ENCODE measurements around the gene CSRP2. TPM values are rescaled to one million over a fixed set of nuclear protein-coding genes. Genes with fewer than 3 reads are reported as not detected.

CSRP2 gene
- total and polyA plus RNA-seq, 2 of the 13 experiments (the other 11 are each of a cell fraction or from before 2014, with no cell fraction given): 7.2 to 8.0 TPM

DNA sequence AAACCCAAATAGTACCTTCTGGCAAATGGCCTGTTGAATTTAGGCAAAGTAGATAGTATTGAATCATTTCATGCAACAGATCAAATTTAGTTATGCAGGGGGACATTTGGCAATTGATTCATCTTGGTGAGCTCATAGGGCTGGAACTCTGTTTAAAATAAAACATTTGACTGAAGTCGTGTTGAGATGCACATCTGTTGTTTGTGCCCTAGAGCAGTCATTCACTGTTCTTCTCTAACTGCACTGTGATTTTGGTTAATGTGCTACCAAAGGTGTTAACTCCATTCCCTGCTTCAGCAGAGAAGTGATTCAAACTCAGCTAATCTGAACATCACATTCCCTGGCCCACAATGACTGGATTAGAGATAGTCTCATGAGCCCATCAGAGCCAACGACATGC is 44.0 kb upstream of the CSRP2 start:
- FAIRE-seq (no peak), ATAC-seq (no peak), DNase-seq (ENCODE audit: low spot score) (no peak)
- in situ Hi-C loops (cut with HindIII; ENCODE audit: extremely low pct_ligation_motif_present, low pct_unique_long_range_greater_than_20kb) (no loop called here), intact Hi-C loops (cut with micrococcal nuclease; ENCODE audit: unreplicated experiment) (no loop called here)
- 0% methylated on average over 2 of the region's 2 CpGs for WGBS (ENCODE audit: low lambda C conversion rate)
- ChIA-PET POLR2A (no interaction called here), CTCF (ENCODE audit: low intra/inter-chr PET ratio, low total read pairs) (no interaction called here)
- H3K36me3 ChIP-seq (replicated peaks in 1 of 2; ENCODE audit: control insufficient read depth in 1 of 2, insufficient read depth in 2 of 2, low read length in 2 of 2): no peaks in the 10 kb centered on the region
- no peak overlapping the region for H3K4me2 ChIP-seq (ENCODE audit: low read depth, low read length)
- no peak overlapping the region for H3K4me3 ChIP-seq (replicated peaks in 1 of 3; ENCODE audit: insufficient read depth in 1 of 3, low read depth in 2 of 3, low read length in 3 of 3)
- no peaks in the 10 kb centered on the region for H3K79me2 ChIP-seq (ENCODE audit: insufficient read depth, low read length)
- H4K20me1 ChIP-seq (ENCODE audit: insufficient read depth, low read length): no peaks in the 10 kb centered on the region
- no peak overlapping the region for H3K9ac ChIP-seq (ENCODE audit: insufficient read depth, low read depth, low read length)
- peaks cover 0 to 1% of the 10 kb centered on the region in 2 experiments; a peak in 1 of 5 replicates for H3K27me3 ChIP-seq (ENCODE audit: control insufficient read depth in 1 of 2, insufficient read depth in 2 of 2, low read length in 2 of 2)
- no peaks in the 10 kb centered on the region for H3K9me3 ChIP-seq (ENCODE audit: low read length)
- TF ChIP-seq NR2F6 (IDR thresholded peaks at IDR 0.05): no peak
- no peak for TF ChIP-seq NR2F6 (CRISPR knock-in tag; IDR thresholded peaks at IDR 0.05)
- no peak for TF ChIP-seq ZNF3 (CRISPR knock-in tag; IDR thresholded peaks at IDR 0.05)
- no peak for TF ChIP-seq GLI4 (CRISPR knock-in tag; IDR thresholded peaks at IDR 0.05; ENCODE audit: borderline replicate concordance)
- no peak for TF ChIP-seq ZNF460 (CRISPR knock-in tag; IDR thresholded peaks at IDR 0.05; ENCODE audit: borderline replicate concordance)
- no peak for TF ChIP-seq KLF9 (CRISPR knock-in tag; IDR thresholded peaks at IDR 0.05; ENCODE audit: low read depth)
- TF ChIP-seq, protein P1, sequence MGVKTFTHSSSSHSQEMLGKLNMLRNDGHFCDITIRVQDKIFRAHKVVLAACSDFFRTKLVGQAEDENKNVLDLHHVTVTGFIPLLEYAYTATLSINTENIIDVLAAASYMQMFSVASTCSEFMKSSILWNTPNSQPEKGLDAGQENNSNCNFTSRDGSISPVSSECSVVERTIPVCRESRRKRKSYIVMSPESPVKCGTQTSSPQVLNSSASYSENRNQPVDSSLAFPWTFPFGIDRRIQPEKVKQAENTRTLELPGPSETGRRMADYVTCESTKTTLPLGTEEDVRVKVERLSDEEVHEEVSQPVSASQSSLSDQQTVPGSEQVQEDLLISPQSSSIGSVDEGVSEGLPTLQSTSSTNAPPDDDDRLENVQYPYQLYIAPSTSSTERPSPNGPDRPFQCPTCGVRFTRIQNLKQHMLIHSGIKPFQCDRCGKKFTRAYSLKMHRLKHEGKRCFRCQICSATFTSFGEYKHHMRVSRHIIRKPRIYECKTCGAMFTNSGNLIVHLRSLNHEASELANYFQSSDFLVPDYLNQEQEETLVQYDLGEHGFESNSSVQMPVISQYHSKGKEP (CRISPR knock-in tag; IDR thresholded peaks at IDR 0.05): no peak
- TF ChIP-seq ZBTB42 (CRISPR knock-in tag; IDR thresholded peaks at IDR 0.05): no peak
- TF ChIP-seq, protein P2, sequence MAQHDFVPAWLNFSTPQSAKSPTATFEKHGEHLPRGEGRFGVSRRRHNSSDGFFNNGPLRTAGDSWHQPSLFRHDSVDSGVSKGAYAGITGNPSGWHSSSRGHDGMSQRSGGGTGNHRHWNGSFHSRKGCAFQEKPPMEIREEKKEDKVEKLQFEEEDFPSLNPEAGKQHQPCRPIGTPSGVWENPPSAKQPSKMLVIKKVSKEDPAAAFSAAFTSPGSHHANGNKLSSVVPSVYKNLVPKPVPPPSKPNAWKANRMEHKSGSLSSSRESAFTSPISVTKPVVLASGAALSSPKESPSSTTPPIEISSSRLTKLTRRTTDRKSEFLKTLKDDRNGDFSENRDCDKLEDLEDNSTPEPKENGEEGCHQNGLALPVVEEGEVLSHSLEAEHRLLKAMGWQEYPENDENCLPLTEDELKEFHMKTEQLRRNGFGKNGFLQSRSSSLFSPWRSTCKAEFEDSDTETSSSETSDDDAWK (CRISPR knock-in tag; IDR thresholded peaks at IDR 0.05): no peak
- TF ChIP-seq, protein P3, sequence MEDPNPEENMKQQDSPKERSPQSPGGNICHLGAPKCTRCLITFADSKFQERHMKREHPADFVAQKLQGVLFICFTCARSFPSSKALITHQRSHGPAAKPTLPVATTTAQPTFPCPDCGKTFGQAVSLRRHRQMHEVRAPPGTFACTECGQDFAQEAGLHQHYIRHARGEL (CRISPR knock-in tag; IDR thresholded peaks at IDR 0.05): no peak
- no peak for TF ChIP-seq FOXK2 (IDR thresholded peaks at IDR 0.05)
- TF ChIP-seq, protein P4, sequence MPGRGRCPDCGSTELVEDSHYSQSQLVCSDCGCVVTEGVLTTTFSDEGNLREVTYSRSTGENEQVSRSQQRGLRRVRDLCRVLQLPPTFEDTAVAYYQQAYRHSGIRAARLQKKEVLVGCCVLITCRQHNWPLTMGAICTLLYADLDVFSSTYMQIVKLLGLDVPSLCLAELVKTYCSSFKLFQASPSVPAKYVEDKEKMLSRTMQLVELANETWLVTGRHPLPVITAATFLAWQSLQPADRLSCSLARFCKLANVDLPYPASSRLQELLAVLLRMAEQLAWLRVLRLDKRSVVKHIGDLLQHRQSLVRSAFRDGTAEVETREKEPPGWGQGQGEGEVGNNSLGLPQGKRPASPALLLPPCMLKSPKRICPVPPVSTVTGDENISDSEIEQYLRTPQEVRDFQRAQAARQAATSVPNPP (CRISPR knock-in tag; IDR thresholded peaks at IDR 0.05): no peak
- TF ChIP-seq, protein P5, sequence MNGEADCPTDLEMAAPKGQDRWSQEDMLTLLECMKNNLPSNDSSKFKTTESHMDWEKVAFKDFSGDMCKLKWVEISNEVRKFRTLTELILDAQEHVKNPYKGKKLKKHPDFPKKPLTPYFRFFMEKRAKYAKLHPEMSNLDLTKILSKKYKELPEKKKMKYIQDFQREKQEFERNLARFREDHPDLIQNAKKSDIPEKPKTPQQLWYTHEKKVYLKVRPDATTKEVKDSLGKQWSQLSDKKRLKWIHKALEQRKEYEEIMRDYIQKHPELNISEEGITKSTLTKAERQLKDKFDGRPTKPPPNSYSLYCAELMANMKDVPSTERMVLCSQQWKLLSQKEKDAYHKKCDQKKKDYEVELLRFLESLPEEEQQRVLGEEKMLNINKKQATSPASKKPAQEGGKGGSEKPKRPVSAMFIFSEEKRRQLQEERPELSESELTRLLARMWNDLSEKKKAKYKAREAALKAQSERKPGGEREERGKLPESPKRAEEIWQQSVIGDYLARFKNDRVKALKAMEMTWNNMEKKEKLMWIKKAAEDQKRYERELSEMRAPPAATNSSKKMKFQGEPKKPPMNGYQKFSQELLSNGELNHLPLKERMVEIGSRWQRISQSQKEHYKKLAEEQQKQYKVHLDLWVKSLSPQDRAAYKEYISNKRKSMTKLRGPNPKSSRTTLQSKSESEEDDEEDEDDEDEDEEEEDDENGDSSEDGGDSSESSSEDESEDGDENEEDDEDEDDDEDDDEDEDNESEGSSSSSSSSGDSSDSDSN (CRISPR knock-in tag; IDR thresholded peaks at IDR 0.05): no peak
- TF ChIP-seq ZNF678 (CRISPR knock-in tag; IDR thresholded peaks at IDR 0.05): no peak
- no peak for TF ChIP-seq ZNF567 (CRISPR knock-in tag; IDR thresholded peaks at IDR 0.05; ENCODE audit: borderline replicate concordance)
- no peak for TF ChIP-seq ZNF557 (CRISPR knock-in tag; IDR thresholded peaks at IDR 0.05)
- TF ChIP-seq SNAPC2 (CRISPR knock-in tag; IDR thresholded peaks at IDR 0.05): no peak
- TF ChIP-seq KLF15 (CRISPR knock-in tag; IDR thresholded peaks at IDR 0.05; ENCODE audit: borderline replicate concordance): no peak
- no peak for TF ChIP-seq SETDB1 (CRISPR knock-in tag; IDR thresholded peaks at IDR 0.05; ENCODE audit: borderline replicate concordance)
- BruUV-seq (replicated peaks): no TSS peak
- H3K27ac ChIP-seq (ENCODE audit: extremely low read length, insufficient read depth, low read length): no peak overlapping the region
- H3K4me1 ChIP-seq (ENCODE audit: insufficient read depth, low read length): no peaks in the 10 kb centered on the region
- H2AFZ ChIP-seq (ENCODE audit: low read length): no peak overlapping the region

All from HepG2 (cell line).